H1 (cell line): ENCODE results near the gene AQP7. TPM values are rescaled to one million over a fixed set of nuclear protein-coding genes. Genes with fewer than 3 reads are reported as not detected.

Experiments
- CTCF ChIA-PET: fragments of 300-600 bp; sonication (Branson Sonifier 250); formaldehyde crosslinking; loops from one replicate; lab custom pipeline; 2021; ENCODE audit not compliant: partially characterized antibody; lab: Charles Lee
- POLR2A ChIA-PET: fragments of 300-600 bp; sonication (Branson Sonifier 250); formaldehyde crosslinking; loops from one replicate; lab custom pipeline; 2021; ENCODE audit warnings: inconsistent platforms; ENCODE audit not compliant: partially characterized antibody; lab: Charles Lee
- DNase-seq, 2 experiments: peaks; one replicate each; pipeline versions ENCODE4 v3.0.0 to v3.0.0-alpha.2; 2010 to 2022; ENCODE audit warnings: low spot score in 2 of 2, low read depth in 1 of 2, mixed read lengths in 1 of 2
- FAIRE-seq: peaks from 2 replicates; lab custom pipeline; 2011; peaks lifted over from hg19 to GRCh38; lab: Jason Lieb, UNC
- H2AFZ ChIP-seq: 2 replicates; pipeline ENCODE4 v1.8.1; 2012; ENCODE audit warnings: low read length, inconsistent platforms
- H2AK5ac ChIP-seq: 2 replicates; pipeline ENCODE4 v1.6.1; 2013; ENCODE audit warnings: low read depth, low read length
- H2BK120ac ChIP-seq: replicated peaks from 2 replicates; pipeline ENCODE3; 2013; ENCODE audit warnings: low read depth, low read length, inconsistent platforms
- H2BK12ac ChIP-seq: 2 replicates; pipeline ENCODE4 v1.6.1; 2013; ENCODE audit warnings: low read depth, low read length
- H2BK15ac ChIP-seq: 2 replicates; pipeline ENCODE4 v1.6.1; 2013; ENCODE audit warnings: low read length
- H2BK20ac ChIP-seq: 2 replicates; pipeline ENCODE4 v1.6.1; 2013; ENCODE audit warnings: low read length
- H2BK5ac ChIP-seq: 2 replicates; pipeline ENCODE4 v1.6.1; 2013; ENCODE audit warnings: low read depth, low read length
- H3K14ac ChIP-seq: 2 replicates; pipeline ENCODE4 v1.6.1; 2013; ENCODE audit warnings: inconsistent platforms; ENCODE audit not compliant: insufficient read length
- H3K18ac ChIP-seq: 2 replicates; pipeline ENCODE4 v1.6.1; 2013; ENCODE audit warnings: low read length; ENCODE audit errors: extremely low read depth
- H3K23ac ChIP-seq: 2 replicates; pipeline ENCODE4 v1.6.1; 2013; ENCODE audit warnings: inconsistent platforms; ENCODE audit not compliant: insufficient read length
- H3K23me2 ChIP-seq: 2 replicates; pipeline ENCODE4 v1.6.1; 2013; ENCODE audit warnings: low read depth, low read length
- H3K27ac ChIP-seq: 2 replicates; pipeline ENCODE4 v1.6.1; 2011; ENCODE audit warnings: low read depth, low read length, inconsistent platforms
- H3K27me3 ChIP-seq, 4 experiments: replicated peaks in 1 of 4; 1 replicate in 1 of 4; 2 replicates in 3 of 4; pipeline versions ENCODE4 v1.6.1 to v1.8.1; 2011 to 2013; ENCODE audit warnings: low read length in 3 of 4, mild to moderate bottlenecking in 3 of 4, inconsistent platforms in 2 of 4, mixed read lengths in 2 of 4, moderate library complexity in 1 of 4; ENCODE audit not compliant: control insufficient read depth in 3 of 4, insufficient read depth in 3 of 4; ENCODE audit errors: extremely low read depth in 1 of 4
- H3K36me3 ChIP-seq, 4 experiments: 2 replicates each; pipeline versions ENCODE4 v1.6.1 to v1.8.1; 2011 to 2013; ENCODE audit warnings: mild to moderate bottlenecking in 4 of 4, low read length in 3 of 4, moderate library complexity in 2 of 4, control low read depth in 1 of 4, inconsistent platforms in 1 of 4; ENCODE audit not compliant: insufficient read depth in 4 of 4, control insufficient read depth in 2 of 4
- H3K4ac ChIP-seq: replicated peaks from 2 replicates; pipeline ENCODE3; 2013; ENCODE audit warnings: low read length, low read depth, mixed read lengths, inconsistent platforms; ENCODE audit not compliant: insufficient read length
- H3K4me1 ChIP-seq, 4 experiments: replicated peaks in 1 of 4; 1 replicate in 1 of 4; 2 replicates in 3 of 4; pipeline versions ENCODE4 v1.6.1 to v1.8.1; 2011 to 2013; ENCODE audit warnings: low read length in 3 of 4, inconsistent platforms in 2 of 4, mixed read lengths in 1 of 4; ENCODE audit not compliant: insufficient read depth in 4 of 4, control insufficient read depth in 3 of 4
- H3K4me2 ChIP-seq, 2 experiments: 2 replicates each; pipeline versions ENCODE4 v1.6.1 to v1.8.1; 2011 to 2013; ENCODE audit warnings: low read depth in 2 of 2, low read length in 2 of 2, control low read depth in 1 of 2, inconsistent platforms in 1 of 2, mild to moderate bottlenecking in 1 of 2; ENCODE audit not compliant: insufficient read depth in 1 of 2
- H3K4me3 ChIP-seq, 4 experiments: fragments of 200-600, 300-600 bp in 1 of 4; sonication (generic), shearing (Covaris generic), sonication (Bioruptor Twin) in 1 of 4; 2 replicates each; pipeline versions ENCODE4 v1.5.1 to v1.8.1; 2011 to 2016; ENCODE audit warnings: low read length in 4 of 4, low read depth in 3 of 4, control low read depth in 2 of 4, inconsistent platforms in 2 of 4, mild to moderate bottlenecking in 2 of 4, mixed read lengths in 1 of 4, moderate library complexity in 1 of 4; ENCODE audit not compliant: insufficient read depth in 2 of 4; ENCODE audit errors: extremely low read depth in 1 of 4
- H3K56ac ChIP-seq: replicated peaks from 2 replicates; pipeline ENCODE3; 2013; ENCODE audit warnings: low read depth, mild to moderate bottlenecking, mixed read lengths, low read length, inconsistent platforms; ENCODE audit not compliant: insufficient read length
- H3K79me1 ChIP-seq: 2 replicates; pipeline ENCODE4 v1.6.1; 2013; ENCODE audit warnings: low read depth, low read length, control low read depth
- H3K79me2 ChIP-seq, 2 experiments: 2 replicates each; pipeline versions ENCODE4 v1.6.1 to v1.8.1; 2012 to 2013; ENCODE audit warnings: low read length in 2 of 2, mild to moderate bottlenecking in 2 of 2, inconsistent platforms in 1 of 2; ENCODE audit not compliant: insufficient read depth in 2 of 2, control insufficient read depth in 1 of 2
- H3K9ac ChIP-seq, 4 experiments: replicated peaks in 1 of 4; 1 replicate in 1 of 4; 2 replicates in 3 of 4; pipeline versions ENCODE4 v1.6.1 to v1.8.1; 2011 to 2013; ENCODE audit warnings: low read depth in 3 of 4, low read length in 3 of 4, control low read depth in 2 of 4, mild to moderate bottlenecking in 2 of 4, moderate library complexity in 2 of 4, inconsistent platforms in 1 of 4; ENCODE audit errors: extremely low read depth in 1 of 4
- H3K9me3 ChIP-seq, 2 experiments: 2 replicates each; pipeline versions ENCODE4 v1.6.1 to v1.8.1; 2012 to 2013; ENCODE audit warnings: mild to moderate bottlenecking in 2 of 2, moderate library complexity in 2 of 2, control low read depth in 1 of 2, inconsistent platforms in 1 of 2, low read depth in 1 of 2, low read length in 1 of 2, mixed read lengths in 1 of 2; ENCODE audit not compliant: insufficient read depth in 2 of 2
- H4K20me1 ChIP-seq, 2 experiments: replicated peaks in 1 of 2; 2 replicates each; pipeline versions ENCODE3 to v1.8.1; 2011 to 2013; ENCODE audit warnings: inconsistent platforms in 2 of 2, low read length in 2 of 2, mild to moderate bottlenecking in 1 of 2; ENCODE audit not compliant: insufficient read depth in 2 of 2, control insufficient read depth in 1 of 2
- H4K5ac ChIP-seq: 2 replicates; pipeline ENCODE4 v1.6.1; 2013; ENCODE audit warnings: low read length, low read depth, mixed read lengths, inconsistent platforms; ENCODE audit not compliant: insufficient read length
- H4K8ac ChIP-seq: 2 replicates; pipeline ENCODE4 v1.8.0; 2013; ENCODE audit warnings: mild to moderate bottlenecking, moderate library complexity, low read length, inconsistent platforms; ENCODE audit not compliant: insufficient read depth; ENCODE audit errors: extremely low read depth
- H4K91ac ChIP-seq: replicated peaks from 2 replicates; pipeline ENCODE3; 2013; ENCODE audit warnings: low read length, mixed read lengths, inconsistent platforms; ENCODE audit not compliant: insufficient read length
- SIX5 ChIP-seq: IDR thresholded peaks from 2 replicates; pipeline ENCODE4 v1.6.1; 2011; ENCODE audit warnings: mild to moderate bottlenecking, low read depth, low read length
- WGBS, 2 experiments: shearing (Covaris generic) in 1 of 2; methylation state at CpG; one replicate each; pipeline versions ENCODE4 v1.1.6 to v1.1.7; 2013 to 2015; ENCODE audit warnings: low lambda C conversion rate in 2 of 2, mixed read lengths in 2 of 2, inconsistent platforms in 1 of 2, low coverage in 1 of 2, missing lambda C conversion rate in 1 of 2; ENCODE audit not compliant: insufficient replicate concordance in 2 of 2, insufficient coverage in 1 of 2, insufficient read length in 1 of 2; ENCODE audit errors: extremely low coverage in 1 of 2, missing lambda C conversion rate in 1 of 2; 5-methylcytosine and 5-hydroxymethylcytosine counted together
- polyA plus RNA-seq, 7 experiments: library from polyadenylated mRNA; depleted of rRNA in 3 of 7; stranded (reverse) in 5 of 7; unstranded in 2 of 7; fragments of >200 nt in 5 of 7; fragments of 200-250 nt in 2 of 7; gene quantifications; 1 replicate in 5 of 7; 2 replicates in 1 of 7; 4 replicates in 1 of 7; pipeline versions ENCODE4 v1.2.1 to v1.2.3, GENCODE V29; 2011 to 2013; ENCODE audit warnings: missing spikeins in 2 of 7, mixed read lengths in 2 of 7
- total RNA-seq: library from RNA; stranded (reverse); fragmentation: NEBNext Ultra II Directional; extraction: Animal tissue kit (Norgen Biotek cat#: 25700); gene quantifications from 2 replicates; pipeline ENCODE4 v1.2.1, GENCODE V29; 2021

AQP7 gene
- total and polyA plus RNA-seq, 2 of the 8 experiments (the other 6 are each of a cell fraction or from before 2014, with no cell fraction given): not detected

GRCh38 chr9:33344145-33344544, 58.2 kb downstream of the AQP7 start:
- H3K14ac ChIP-seq: no peak overlapping the region
- H4K8ac ChIP-seq: no peak overlapping the region
- H3K56ac ChIP-seq: no peak overlapping the region
- no peak overlapping the region for H2AK5ac ChIP-seq
- H3K4me2 ChIP-seq: no peak overlapping the region
- no peak overlapping the region for H2AFZ ChIP-seq
- ChIA-PET POLR2A (no interaction called here), CTCF (no interaction called here)
- H3K9ac ChIP-seq: no peak overlapping the region
- H3K79me2 ChIP-seq: no peaks in the 10 kb centered on the region
- DNase-seq: peak in 1 of 2 experiments; percentile 16
- no peak overlapping the region for H3K4me3 ChIP-seq
- H3K36me3 ChIP-seq: peaks cover 17 to 74% (median 45%) of the 10 kb centered on the region in 4 experiments
- no peak overlapping the region for H4K91ac ChIP-seq
- no peak overlapping the region for H2BK20ac ChIP-seq
- no peak overlapping the region for H3K18ac ChIP-seq
- no peak overlapping the region for H2BK5ac ChIP-seq
- no peaks in the 10 kb centered on the region for H3K4me1 ChIP-seq
- no peak overlapping the region for H2BK120ac ChIP-seq
- H2BK12ac ChIP-seq: no peak overlapping the region
- H3K27me3 ChIP-seq: no peaks in the 10 kb centered on the region
- no peak overlapping the region for H4K5ac ChIP-seq
- peaks cover 2 to 3% of the 10 kb centered on the region in 2 experiments for H4K20me1 ChIP-seq
- TF ChIP-seq SIX5: no peak
- TF ChIP-seq, all 59 proteins: peak for 0
- Histone ChIP-seq H3K4ac (no peak overlapping the region), H3K27ac (no peak overlapping the region), H3K23me2 (no peaks in the 10 kb centered on the region), H3K79me1 (no peaks in the 10 kb centered on the region), H3K9me3 (peaks cover 11 to 12% of the 10 kb centered on the region in 2 experiments), H2BK15ac (no peak overlapping the region), H3K23ac (no peak overlapping the region)
- WGBS, 2 experiments: 91% methylated on average over 3 of the region's 3 CpGs; no CpG with 5 or more reads in 1 of the 2 experiments
- no peak for FAIRE-seq
